Muscle of leg (tissue), 11 donors: ENCODE data around the gene KCTD2. TPM values are rescaled to one million over a fixed set of nuclear protein-coding genes. Genes with fewer than 3 reads are reported as not detected.

Source experiments
- DNase-seq: peaks from one replicate; pipeline ENCODE4 v3.0.0; 2013
- H3K27ac ChIP-seq: one replicate; pipeline ENCODE4 v1.5.1; 2013; ENCODE audit warnings: mild to moderate bottlenecking, low read length, control low read depth
- H3K27me3 ChIP-seq: one replicate; pipeline ENCODE4 v1.6.1; 2013; ENCODE audit warnings: low read length; ENCODE audit not compliant: control insufficient read depth, insufficient read depth
- H3K36me3 ChIP-seq: one replicate; pipeline ENCODE4 v1.6.1; 2013; ENCODE audit warnings: low read length; ENCODE audit not compliant: control insufficient read depth, insufficient read depth
- H3K4me1 ChIP-seq: one replicate; pipeline ENCODE4 v1.6.1; 2013; ENCODE audit warnings: low read length; ENCODE audit not compliant: control insufficient read depth, insufficient read depth
- H3K4me3 ChIP-seq: one replicate; pipeline ENCODE4 v1.5.1; 2013; ENCODE audit warnings: low read length, control low read depth
- H3K9me3 ChIP-seq: replicated peaks from 2 replicates; pipeline ENCODE4 v1.6.1; 2013; ENCODE audit warnings: low read depth, low read length; ENCODE audit not compliant: control insufficient read depth
- WGBS: methylation state at CpG from one replicate; pipeline ENCODE4 v1.1.5; 2013; ENCODE audit warnings: missing lambda C conversion rate; ENCODE audit not compliant: insufficient coverage; 5-methylcytosine and 5-hydroxymethylcytosine counted together
- polyA plus RNA-seq, 8 donors: library from polyadenylated mRNA; unstranded; fragments of 120-200 nt; gene quantifications; one replicate each; pipeline versions ENCODE4 v1.2.1 to v1.2.3, GENCODE V29; 2013; ENCODE audit warnings: inconsistent platforms in 1 of 8, low replicate concordance in 1 of 8; ENCODE audit not compliant: insufficient read length in 8 of 8, insufficient read depth in 1 of 8
- total RNA-seq: library from RNA; stranded (reverse); fragments of 120-200 nt; gene quantifications from one replicate; pipeline ENCODE4 v1.2.4, GENCODE V29; 2013

The KCTD2 gene
- total and polyA plus RNA-seq, 9 donors: 16.8 to 24.7 (median 22.2) TPM

DNA sequence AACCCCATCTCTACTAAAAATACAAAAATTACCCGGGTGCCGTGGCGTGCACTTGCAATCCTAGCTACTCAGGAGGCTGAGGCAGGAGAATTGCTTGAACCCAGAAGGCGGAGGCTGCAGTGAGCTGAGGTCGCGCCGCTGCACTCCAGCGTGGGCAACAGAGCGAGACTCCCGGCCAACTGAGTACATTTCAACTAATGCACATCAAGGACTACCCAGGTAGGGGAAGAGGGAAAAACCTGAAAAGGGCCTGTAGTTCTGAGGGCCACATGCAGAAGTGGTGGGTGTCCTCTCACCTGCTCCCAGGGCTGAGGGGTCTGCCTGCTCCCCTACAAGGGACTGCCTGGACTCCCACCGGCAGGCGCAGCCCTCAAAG lies 40.1 kb downstream of the KCTD2 start:
- Histone ChIP-seq H3K4me1 (peaks cover 40% of the 10 kb centered on the region), H3K27ac (peak overlapping the region; percentile 88)
- 76% methylated on average over 5 of the region's 12 CpGs for WGBS

DNA sequence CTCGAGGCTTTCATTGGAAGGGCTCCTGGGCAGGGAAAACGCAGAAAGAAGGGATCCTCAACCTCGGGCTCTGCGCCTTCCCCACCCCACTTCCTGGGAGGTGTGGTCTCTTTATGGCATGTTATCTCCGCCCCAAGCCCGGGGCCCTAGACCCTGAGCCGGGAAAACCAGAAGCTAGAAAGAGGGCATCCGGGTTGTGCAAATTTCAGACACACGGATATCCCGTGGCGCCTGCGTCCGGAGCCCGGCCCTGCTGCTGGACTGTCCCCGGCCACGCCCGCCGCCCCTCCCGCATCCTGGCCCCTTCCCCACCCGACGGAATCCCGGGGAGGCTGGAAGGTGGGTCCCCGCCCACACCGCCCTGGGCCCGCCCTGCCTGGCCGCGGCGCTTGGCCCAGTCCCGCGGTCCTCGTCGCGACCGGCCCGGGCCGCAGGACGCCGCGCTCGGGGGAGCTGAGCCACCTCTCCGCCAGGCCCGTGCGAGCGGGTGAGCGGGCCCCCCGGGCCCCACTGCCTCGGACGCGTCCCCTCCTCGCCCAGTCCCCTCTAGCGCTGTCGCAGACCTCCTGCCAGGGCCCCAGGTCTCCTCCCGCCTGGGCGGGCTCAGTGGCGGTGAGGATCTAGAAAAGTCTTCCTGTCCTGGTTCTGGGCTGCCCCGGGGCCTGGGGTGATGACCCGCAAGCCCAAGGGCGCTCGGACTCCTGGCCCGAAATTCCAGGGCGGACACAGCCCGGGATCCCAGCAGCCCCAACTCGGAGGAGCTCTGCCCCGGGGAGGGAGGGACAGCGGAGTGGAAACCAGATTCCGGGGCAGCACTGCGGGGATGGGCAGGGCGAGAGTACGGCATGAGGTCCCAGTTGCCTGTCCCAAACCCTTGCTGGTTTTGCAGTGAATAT lies 40.8 kb downstream of the KCTD2 start, which contains the start of gene SLC16A5:
TSS of gene SLC16A5 (plus strand) at position 397 of the 896 bp plus-strand sequence. CDS start 5,683 bp downstream, outside the sequence.
- peak within 1 kb of the TSS; percentile 88 for H3K27ac ChIP-seq
- H3K9me3 ChIP-seq: no peaks in the 10 kb centered on the region
- peak within 1 kb of the TSS; percentile 69 for H3K4me3 ChIP-seq
- no peaks in the 10 kb centered on the region for H3K27me3 ChIP-seq
- no peaks in the 10 kb centered on the region for H3K36me3 ChIP-seq
- H3K4me1 ChIP-seq: peaks cover 40% of the 10 kb centered on the region
- under 1% methylated on average over 58 of the region's 69 CpGs for WGBS
- DNase-seq: peak; percentile 92

More for the DNA sequence above, 40.1 kb downstream of the KCTD2 start:
- H3K27me3 ChIP-seq: no peaks in the 10 kb centered on the region
- no peaks in the 10 kb centered on the region for H3K36me3 ChIP-seq
- no peaks in the 10 kb centered on the region for H3K9me3 ChIP-seq
- DNase-seq: no peak
- peak overlapping the region; percentile 69 for H3K4me3 ChIP-seq

DNA sequence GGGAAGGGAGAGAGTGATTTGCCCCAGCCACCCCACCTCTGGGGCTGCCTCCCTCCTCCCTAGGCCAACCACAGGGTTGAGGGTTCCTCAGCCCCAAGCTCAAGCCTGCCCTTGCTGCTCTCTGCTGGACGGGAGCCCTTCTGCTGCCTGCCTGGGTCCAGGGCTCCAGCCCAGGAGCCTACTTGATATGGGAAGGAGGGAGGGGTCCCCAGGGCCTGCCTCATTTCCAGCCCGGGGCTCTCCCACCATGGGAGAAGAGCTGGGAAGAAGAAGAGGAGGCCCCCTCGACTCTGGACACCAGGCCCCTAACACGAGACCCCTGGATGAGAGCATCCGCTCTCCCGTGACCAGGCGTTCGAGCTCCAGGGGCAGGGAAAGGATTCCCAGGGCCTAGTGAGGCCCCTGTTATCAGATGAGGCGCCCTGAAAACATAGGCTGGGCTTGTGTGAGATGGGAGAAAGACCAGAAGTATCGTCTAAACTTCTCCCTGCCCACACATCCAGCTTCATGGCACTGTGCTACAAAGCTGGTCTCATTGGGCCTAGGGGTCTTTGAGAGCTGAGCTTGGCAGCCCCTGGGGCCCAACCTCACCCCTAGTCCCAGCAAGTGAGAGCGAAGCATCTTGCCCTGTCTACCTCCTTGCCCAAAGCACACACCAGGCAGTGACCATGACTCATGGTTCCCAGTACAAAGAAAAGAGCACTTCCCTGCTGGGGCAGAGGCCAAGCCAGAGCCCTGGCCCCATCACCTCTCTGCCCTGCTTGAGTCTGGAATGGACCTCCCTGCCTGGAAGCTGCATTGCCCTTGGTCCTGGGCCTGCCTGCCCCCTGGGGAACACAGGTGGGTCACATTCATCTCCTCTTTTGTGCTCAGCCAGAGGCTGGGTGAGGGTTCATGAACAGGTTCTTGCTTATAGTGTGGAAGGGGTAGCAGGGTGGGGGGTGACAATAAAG lies 41.7 kb downstream of the KCTD2 start:
- DNase-seq: no peak
- Histone ChIP-seq H3K36me3 (peaks cover 1% of the 10 kb centered on the region), H3K27me3 (no peaks in the 10 kb centered on the region), H3K27ac (peak overlapping the region; percentile 88), H3K4me1 (peaks cover 44% of the 10 kb centered on the region), H3K9me3 (no peaks in the 10 kb centered on the region), H3K4me3 (peak overlapping the region; percentile 69)
- WGBS: 67% methylated on average over 4 of the region's 11 CpGs

DNA sequence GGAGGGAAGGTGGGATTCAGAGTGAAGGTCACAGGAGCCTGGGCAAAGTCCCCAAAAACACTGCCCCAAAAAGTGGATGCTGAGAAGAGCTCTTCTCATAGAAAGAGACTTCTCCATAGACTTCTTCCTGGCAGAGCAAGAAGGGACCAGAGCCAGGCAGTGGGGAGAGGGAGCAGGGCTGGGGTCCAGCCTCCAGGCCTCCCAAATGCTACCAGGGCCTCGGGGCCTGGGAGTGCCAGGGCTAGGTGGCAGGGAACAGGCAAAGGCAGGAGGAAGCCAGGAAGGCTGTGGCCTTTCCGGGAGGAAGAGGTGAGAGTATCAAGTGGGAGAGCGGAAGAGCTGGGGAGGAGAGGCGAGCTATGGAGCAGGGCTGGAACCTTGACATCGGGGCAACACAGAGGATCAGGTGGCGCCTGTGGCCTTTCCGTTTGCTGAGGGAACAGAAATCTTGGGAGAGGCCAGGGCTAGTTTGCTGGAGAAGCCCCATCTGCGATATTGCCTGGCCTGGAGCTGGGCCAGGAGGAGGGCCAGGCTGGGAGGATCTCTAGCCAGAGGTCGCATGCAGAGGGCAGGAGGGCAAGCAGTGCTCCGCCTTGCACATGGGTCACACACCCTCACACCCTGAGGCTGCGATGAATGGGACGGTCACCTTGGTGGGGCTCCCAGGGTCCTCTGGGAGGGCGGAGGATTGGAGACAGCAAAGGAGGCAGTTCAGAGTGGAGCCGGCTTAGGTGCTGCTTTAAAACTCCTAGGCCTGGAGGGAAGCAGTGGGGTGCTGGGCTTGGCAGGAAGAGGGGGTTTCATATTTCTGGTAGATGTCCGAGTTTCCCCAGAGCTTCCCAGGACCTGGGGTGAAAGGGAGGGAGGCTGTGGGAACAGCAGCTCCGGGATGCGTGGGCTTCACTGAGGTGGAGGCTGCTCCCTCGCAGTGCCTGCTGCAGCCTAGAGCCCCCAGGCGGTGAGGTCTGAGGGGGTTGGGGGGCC lies 44.1 kb downstream of the KCTD2 start:
- 29% methylated on average over 19 of the region's 19 CpGs for WGBS
- Histone ChIP-seq H3K27ac (peak overlapping the region; percentile 25), H3K36me3 (peaks cover 2% of the 10 kb centered on the region), H3K4me3 (no peak overlapping the region), H3K27me3 (no peaks in the 10 kb centered on the region), H3K9me3 (no peaks in the 10 kb centered on the region), H3K4me1 (peaks cover 44% of the 10 kb centered on the region)
- DNase-seq: no peak

DNA sequence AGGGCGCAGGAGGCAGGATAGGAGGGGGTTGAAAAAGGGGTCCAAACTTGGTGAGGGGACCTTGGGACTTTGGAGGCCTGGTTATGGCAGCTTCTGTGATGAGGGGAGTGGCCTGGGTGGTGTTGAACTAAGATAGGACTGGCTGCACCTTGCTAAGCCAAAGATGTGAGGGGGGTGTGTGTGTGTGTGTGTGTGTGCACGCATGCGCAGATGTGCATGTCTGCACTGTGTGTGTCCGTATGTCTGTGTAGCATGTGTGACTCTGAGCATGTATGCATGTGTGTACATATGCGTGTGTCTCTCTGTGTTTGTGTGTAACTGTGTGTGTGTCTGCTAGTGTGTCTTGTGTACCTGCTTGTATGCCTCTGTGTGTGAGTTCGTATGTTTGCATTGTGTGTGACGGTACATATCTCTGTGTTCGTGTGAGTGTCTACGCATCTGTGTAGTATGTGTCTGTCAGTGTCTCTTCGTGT lies 44.9 kb downstream of the KCTD2 start:
- Histone ChIP-seq H3K4me3 (no peak overlapping the region), H3K4me1 (peaks cover 40% of the 10 kb centered on the region), H3K36me3 (peaks cover 2% of the 10 kb centered on the region), H3K27me3 (no peaks in the 10 kb centered on the region), H3K27ac (no peak overlapping the region), H3K9me3 (no peaks in the 10 kb centered on the region)
- 58% methylated on average over 6 of the region's 10 CpGs for WGBS
- DNase-seq: no peak

DNA sequence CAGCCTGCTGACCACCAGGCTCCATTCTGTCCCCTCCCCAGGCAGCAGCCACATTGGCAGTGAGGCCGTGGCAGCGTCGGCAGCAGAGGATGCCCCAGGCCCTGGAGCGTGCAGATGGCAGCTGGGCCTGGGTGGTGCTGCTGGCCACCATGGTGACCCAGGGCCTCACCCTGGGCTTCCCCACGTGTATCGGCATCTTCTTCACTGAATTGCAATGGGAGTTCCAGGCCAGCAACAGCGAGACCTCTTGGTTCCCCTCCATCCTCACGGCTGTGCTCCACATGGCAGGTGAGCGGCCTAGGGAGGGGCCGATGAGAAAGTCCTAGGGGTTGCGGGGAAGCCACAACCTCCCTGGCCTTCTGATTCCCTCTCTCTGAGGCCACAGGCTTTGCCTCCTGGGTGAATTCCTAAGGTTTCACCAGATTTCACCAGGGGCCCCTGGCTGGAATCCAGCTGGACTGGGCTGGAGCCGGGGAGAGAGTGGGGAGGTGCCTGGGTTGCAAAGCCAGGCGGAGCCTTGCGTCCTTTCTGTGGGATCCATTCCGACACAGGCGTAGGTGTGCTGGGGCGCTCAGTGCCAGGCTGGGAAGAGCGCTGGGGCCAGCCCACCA lies 46.6 kb downstream of the KCTD2 start:
- H3K4me1 ChIP-seq: peaks cover 26% of the 10 kb centered on the region
- no peak for DNase-seq
- no peak overlapping the region for H3K27ac ChIP-seq
- no peaks in the 10 kb centered on the region for H3K27me3 ChIP-seq
- H3K9me3 ChIP-seq: no peaks in the 10 kb centered on the region
- 80% methylated on average over 18 of the region's 18 CpGs for WGBS
- H3K4me3 ChIP-seq: no peak overlapping the region
- H3K36me3 ChIP-seq: peaks cover 2% of the 10 kb centered on the region

DNA sequence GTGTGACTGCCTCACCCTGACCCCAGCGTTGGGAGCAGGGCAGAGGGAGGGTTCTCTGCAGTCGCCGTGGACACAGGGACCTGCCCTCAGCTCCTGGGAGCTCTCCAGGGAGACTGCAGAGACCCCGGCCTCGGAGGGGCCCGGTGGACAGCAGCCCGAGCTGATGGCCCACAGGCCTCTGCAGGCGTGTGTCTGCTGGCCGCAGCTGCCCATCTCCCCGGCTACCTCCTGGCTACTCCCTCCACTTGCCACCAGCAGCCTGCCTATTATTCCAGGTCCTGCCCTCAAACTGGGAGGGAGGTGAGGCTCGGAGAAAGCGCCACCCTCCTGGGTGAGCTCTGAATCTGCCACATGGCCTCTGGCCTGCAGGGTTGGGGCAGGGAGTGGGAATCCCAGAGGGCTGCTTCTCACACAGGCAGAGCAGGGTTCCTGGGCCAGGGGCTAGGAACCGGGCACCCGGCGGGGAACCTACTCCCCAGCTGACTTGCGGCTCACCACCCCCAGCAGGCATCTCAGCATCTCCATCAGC lies 47.9 kb downstream of the KCTD2 start:
- H3K36me3 ChIP-seq: peaks cover 9% of the 10 kb centered on the region
- 53% methylated on average over 4 of the region's 16 CpGs for WGBS
- no peak overlapping the region for H3K4me3 ChIP-seq
- H3K27me3 ChIP-seq: no peaks in the 10 kb centered on the region
- H3K4me1 ChIP-seq: peaks cover 18% of the 10 kb centered on the region
- no peaks in the 10 kb centered on the region for H3K9me3 ChIP-seq
- H3K27ac ChIP-seq: no peak overlapping the region
- no peak for DNase-seq

DNA sequence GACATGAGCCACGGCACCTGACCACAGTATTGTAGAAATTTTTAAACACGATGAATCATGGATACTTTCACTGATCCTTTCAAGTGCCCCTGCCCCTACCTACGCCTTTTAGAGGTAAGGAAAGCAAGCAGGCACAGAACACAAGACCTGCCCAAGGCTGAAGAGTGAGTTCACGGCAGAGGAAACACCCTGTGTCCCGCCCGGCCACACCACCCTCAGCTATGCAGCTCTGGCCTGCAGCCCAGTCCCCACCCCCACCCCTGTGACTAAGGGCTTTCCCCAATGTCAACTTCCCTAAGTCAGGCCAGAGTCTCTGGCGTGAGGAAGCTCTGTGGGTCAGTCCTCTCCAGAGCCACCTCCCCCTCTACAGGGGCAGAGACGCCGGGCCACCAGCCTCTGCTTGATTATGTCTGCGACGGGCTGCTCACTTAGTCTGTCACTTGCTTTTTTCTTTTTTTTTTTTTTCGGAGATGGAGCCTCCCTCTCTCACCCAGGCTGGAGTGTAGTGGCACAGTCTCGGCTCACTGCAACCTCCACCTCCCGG lies 49.1 kb downstream of the KCTD2 start:
- peaks cover 12% of the 10 kb centered on the region for H3K4me1 ChIP-seq
- 77% methylated on average over 4 of the region's 14 CpGs for WGBS
- DNase-seq: peak; percentile 73
- no peaks in the 10 kb centered on the region for H3K27me3 ChIP-seq
- H3K36me3 ChIP-seq: peaks cover 18% of the 10 kb centered on the region
- no peak overlapping the region for H3K27ac ChIP-seq
- H3K4me3 ChIP-seq: no peak overlapping the region
- H3K9me3 ChIP-seq: no peaks in the 10 kb centered on the region
